Fibroblast of skin of scalp (primary cell): ENCODE results near the gene SLC28A1.
"Not testable (repeated sequence)": the region's sequence is repeated elsewhere in the genome, so short reads cannot be mapped to it uniquely, and the experiment has no call there.

ENCODE experiments used
- DNase-seq: peaks from one replicate; pipeline ENCODE4 v3.0.0-alpha.2; 2013

Gene SLC28A1

GRCh38 chr15:84862214-84862975 lies 22.1 kb upstream of the SLC28A1 start:
- no peak for DNase-seq

- DNase-seq, result peak; percentile 14
Observed at GRCh38 chr15:84863565-84864443, 20.7 kb upstream of the SLC28A1 start.

GRCh38 chr15:84864444-84864795 lies 20.0 kb upstream of the SLC28A1 start:
- DNase-seq, result no peak

DNA sequence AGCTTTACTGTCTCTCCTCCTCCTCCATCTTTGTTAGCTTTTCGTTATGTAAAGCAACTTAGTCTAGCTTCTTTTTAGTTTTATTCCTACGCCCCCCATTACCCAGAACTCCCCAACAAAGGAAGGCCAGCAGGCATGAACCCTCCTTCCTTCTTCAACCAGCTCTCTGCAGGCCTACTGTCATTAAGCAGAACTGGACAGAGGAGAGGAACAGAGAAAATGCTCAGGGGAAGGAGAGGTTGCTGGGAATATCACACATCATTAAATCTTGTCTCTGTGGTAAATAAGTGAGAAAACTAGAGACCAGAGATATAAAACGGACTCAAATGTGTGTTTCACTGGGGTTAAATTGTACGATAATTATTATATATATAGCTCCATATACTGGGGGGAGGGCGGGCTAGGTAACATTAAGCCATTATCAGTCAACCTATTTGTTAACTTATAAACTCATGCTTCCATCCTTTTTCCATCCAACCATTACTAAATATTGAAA lies 19.3 kb upstream of the SLC28A1 start:
- DNase-seq, result no peak

GRCh38 chr15:84868037-84868880 lies 16.2 kb upstream of the SLC28A1 start:
- DNase-seq, result no peak

DNA sequence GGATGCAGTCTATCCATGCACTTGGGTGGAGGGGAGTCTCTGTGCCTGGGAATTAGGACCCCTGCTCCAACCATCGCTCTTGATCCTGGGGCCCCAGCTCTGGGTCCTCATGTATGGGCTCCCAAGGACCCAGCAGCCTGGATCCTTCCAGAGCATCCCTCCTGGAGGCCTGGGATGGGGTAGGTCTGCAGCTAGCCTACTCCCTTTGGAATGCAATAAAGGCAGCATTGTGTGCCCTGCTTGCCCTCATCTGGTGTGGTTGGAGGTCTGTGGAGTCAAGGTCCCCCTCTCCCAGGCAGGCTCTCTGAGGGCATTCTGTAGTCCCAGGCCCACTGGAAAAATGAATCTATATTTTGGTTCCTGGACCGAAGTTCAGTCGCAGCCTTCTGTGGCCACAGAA lies 15.0 kb upstream of the SLC28A1 start:
- no peak for DNase-seq

GRCh38 chr15:84871428-84871985 lies 13.0 kb upstream of the SLC28A1 start:
- no peak for DNase-seq

- DNase-seq, result no peak
Observed at GRCh38 chr15:84872009-84872910, 12.2 kb upstream of the SLC28A1 start.

- no peak for DNase-seq
Observed at GRCh38 chr15:84873997-84874396, 10.5 kb upstream of the SLC28A1 start.

GRCh38 chr15:84874981-84875699 lies 9.3 kb upstream of the SLC28A1 start:
- DNase-seq, result no peak

- no peak for DNase-seq
Observed at GRCh38 chr15:84876269-84876668, 8.2 kb upstream of the SLC28A1 start.

GRCh38 chr15:84877701-84878100 lies 6.8 kb upstream of the SLC28A1 start:
- DNase-seq, result not testable (repeated sequence)

DNA sequence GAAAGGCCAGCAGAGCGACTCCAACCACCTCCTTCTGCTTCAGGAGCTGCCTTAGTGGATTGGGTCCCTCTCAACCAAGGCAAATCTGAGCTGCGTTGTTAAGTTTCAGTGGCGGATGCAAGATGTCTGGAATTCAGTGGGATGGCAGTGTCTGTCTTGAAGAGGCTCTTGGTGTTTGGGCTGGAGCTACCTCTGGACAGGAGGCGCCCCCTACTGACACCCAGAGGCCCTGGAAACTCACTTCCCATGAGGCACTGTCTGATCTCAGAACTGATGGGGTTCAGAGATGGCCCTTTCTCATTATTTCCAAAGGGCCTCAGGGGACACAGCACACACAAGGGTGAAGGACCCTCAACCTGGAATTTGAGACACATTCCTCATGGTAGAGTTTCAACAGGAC lies 6.0 kb upstream of the SLC28A1 start:
- peak; percentile 46 for DNase-seq

- DNase-seq, result no peak
Observed at GRCh38 chr15:84879088-84879780, 5.2 kb upstream of the SLC28A1 start.

GRCh38 chr15:84880007-84880406 lies 4.5 kb upstream of the SLC28A1 start:
- no peak for DNase-seq

GRCh38 chr15:84880822-84881519 lies 3.5 kb upstream of the SLC28A1 start:
- DNase-seq, result no peak

DNA sequence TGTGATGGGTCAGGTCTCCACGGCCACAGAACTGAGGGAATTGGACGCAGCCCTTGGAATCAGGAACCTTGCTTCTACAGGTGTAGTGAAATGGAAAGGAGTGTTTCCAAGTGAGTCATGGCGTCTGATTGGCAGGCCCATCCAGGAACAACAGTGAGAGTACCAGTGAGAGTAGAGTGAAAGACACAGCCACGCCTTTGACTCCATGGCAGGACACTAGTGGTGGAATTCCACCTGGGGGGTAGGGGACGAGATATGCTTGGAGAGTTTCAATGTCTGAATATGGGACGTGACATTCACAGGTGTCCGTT lies 3.0 kb upstream of the SLC28A1 start:
- no peak for DNase-seq

DNA sequence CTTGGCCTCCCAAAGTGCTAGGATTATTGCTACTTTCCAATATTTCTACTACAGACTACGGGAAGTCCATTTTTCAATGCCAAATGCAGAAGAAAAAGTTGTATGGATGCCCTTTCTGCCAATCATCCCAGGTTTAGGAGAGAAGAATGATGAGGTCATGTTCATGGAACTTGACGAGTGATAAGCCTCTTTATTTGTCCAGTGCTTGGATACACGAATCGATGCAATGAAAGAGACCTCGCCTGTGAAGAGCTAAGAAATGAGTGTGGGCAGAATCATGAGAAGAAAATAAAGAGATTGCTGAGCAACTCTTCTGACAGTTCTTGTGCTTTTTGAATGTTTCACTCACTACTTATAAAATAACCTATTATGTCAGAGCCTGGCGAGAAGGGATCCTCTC lies 996 bp upstream of the SLC28A1 start:
- peak; percentile 3 for DNase-seq

DNA sequence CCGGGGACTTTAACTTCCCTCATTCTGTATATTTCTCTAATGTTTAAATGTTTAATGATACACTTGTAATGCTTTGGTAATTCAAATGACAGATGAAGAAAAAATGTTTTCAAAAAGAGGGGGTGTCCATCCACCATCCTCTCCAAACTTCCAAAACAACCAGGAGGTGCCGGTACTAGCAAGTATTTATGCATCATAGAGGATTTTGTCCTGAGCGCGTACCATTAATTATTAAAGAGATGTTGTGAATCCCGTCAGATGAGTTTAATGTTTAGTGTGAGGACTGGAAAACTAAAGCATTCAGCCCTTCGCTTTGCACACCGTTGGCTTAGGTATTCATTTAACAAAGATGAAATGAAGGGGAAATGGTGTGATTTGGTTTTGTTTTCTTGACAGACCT lies 1.3 kb downstream of the SLC28A1 start:
- no peak for DNase-seq
